Tibial nerve (tissue), 4 donors: ENCODE data around the gene MND1.

Experiments
- EP300 ChIP-seq, 2 donors: sonication (generic); formaldehyde crosslinking; IDR thresholded peaks; one replicate each; pipeline ENCODE4 v1.6.1; 2017; ENCODE audit warnings: antibody characterized with exemption in 2 of 2, mild to moderate bottlenecking in 1 of 2
- POLR2A ChIP-seq, 2 donors: fragments of 450-650 bp; IDR thresholded peaks; one replicate each; pipeline ENCODE4 v1.6.1; 2017; ENCODE audit warnings: antibody characterized with exemption in 2 of 2, mild to moderate bottlenecking in 2 of 2, moderate library complexity in 2 of 2
- TF ChIP-seq, protein P1 (sequence below), 5 experiments: fragments of 200-600 bp in 3 of 5; fragments of 450-650 bp in 2 of 5; sonication (generic) in 3 of 5; IDR thresholded peaks; one replicate each; pipeline ENCODE4 v1.5.1; 2016 to 2019; ENCODE audit warnings: antibody characterized with exemption in 5 of 5, mild to moderate bottlenecking in 3 of 5, moderate library complexity in 2 of 5

DNA sequence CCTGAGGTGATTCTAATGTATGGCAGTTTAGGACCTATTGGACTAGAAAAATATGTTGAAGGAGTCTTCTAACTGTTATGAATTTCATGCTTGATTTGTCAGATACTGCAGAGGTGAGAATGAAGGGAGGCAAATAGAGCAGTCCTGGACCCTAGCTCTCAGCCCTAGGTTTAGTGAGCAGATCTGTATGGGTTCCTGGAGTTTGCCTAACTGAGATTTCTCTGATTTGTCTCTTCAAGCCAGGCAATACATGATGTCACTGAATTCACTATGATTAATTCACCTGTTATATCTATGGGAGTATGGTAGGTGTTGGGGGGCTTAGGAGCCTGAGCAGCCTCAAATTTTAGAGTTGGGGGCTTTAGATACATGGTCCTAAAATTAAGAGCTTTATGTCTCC is 2.6 kb downstream of the MND1 start:
- TF ChIP-seq, protein P1, sequence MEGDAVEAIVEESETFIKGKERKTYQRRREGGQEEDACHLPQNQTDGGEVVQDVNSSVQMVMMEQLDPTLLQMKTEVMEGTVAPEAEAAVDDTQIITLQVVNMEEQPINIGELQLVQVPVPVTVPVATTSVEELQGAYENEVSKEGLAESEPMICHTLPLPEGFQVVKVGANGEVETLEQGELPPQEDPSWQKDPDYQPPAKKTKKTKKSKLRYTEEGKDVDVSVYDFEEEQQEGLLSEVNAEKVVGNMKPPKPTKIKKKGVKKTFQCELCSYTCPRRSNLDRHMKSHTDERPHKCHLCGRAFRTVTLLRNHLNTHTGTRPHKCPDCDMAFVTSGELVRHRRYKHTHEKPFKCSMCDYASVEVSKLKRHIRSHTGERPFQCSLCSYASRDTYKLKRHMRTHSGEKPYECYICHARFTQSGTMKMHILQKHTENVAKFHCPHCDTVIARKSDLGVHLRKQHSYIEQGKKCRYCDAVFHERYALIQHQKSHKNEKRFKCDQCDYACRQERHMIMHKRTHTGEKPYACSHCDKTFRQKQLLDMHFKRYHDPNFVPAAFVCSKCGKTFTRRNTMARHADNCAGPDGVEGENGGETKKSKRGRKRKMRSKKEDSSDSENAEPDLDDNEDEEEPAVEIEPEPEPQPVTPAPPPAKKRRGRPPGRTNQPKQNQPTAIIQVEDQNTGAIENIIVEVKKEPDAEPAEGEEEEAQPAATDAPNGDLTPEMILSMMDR (IDR thresholded peaks at IDR 0.05): no peak
- no peak for TF ChIP-seq POLR2A (IDR thresholded peaks at IDR 0.05)
- TF ChIP-seq EP300 (IDR thresholded peaks at IDR 0.05): no peak
